DND-41 (cell line): ENCODE data around the gene DUSP8.

Experiments used
- ATAC-seq: fragments of 200-7000 bp; cut with Tn5 transposase; 3 replicates; pipeline ENCODE4 v1.9.1; 2021; ENCODE audit warnings: low read depth; ENCODE audit not compliant: insufficient read depth
- DNase-seq: peaks from one replicate; pipeline ENCODE4 v3.0.0-alpha.2; 2020
- H2AFZ ChIP-seq: 2 replicates; pipeline ENCODE4 v1.6.0; 2012; ENCODE audit warnings: low read depth, low read length
- H3K27ac ChIP-seq: 2 replicates; pipeline ENCODE4 v1.5.1; 2012; ENCODE audit warnings: low read length, inconsistent platforms
- H3K27me3 ChIP-seq: fragments of 200-600 bp; sonication (generic); 2 replicates; pipeline ENCODE4 v1.6.0; 2012; ENCODE audit warnings: low read length, mild to moderate bottlenecking, inconsistent platforms; ENCODE audit not compliant: insufficient read depth, poor library complexity
- H3K36me3 ChIP-seq: 2 replicates; pipeline ENCODE4 v1.5.1; 2012; ENCODE audit warnings: low read length, inconsistent platforms; ENCODE audit not compliant: insufficient read depth
- H3K4me1 ChIP-seq: 2 replicates; pipeline ENCODE4 v1.5.1; 2012; ENCODE audit warnings: mild to moderate bottlenecking, low read length; ENCODE audit not compliant: insufficient read depth
- H3K4me2 ChIP-seq: 2 replicates; pipeline ENCODE4 v1.6.0; 2012; ENCODE audit warnings: mild to moderate bottlenecking, moderate library complexity, low read length, inconsistent platforms; ENCODE audit not compliant: insufficient read depth
- H3K4me3 ChIP-seq, 2 experiments: fragments of 200-600 bp in 1 of 2; shearing (Covaris generic) in 1 of 2; 2 replicates each; pipeline ENCODE4 v1.5.1; 2012 to 2016; ENCODE audit warnings: inconsistent platforms in 2 of 2, low read length in 2 of 2, mild to moderate bottlenecking in 2 of 2, low read depth in 1 of 2, moderate library complexity in 1 of 2
- H3K79me2 ChIP-seq: 2 replicates; pipeline ENCODE4 v1.6.0; 2012; ENCODE audit warnings: low read length, inconsistent platforms; ENCODE audit not compliant: insufficient read depth
- H3K9ac ChIP-seq: 2 replicates; pipeline ENCODE4 v1.6.0; 2012; ENCODE audit warnings: low read depth, mild to moderate bottlenecking, inconsistent platforms, low read length, moderate library complexity
- H3K9me3 ChIP-seq: 2 replicates; pipeline ENCODE4 v1.5.1; 2012; ENCODE audit warnings: low read length, moderate library complexity, mild to moderate bottlenecking, inconsistent platforms; ENCODE audit not compliant: insufficient read depth, severe bottlenecking
- H4K20me1 ChIP-seq: 2 replicates; pipeline ENCODE4 v1.6.0; 2012; ENCODE audit warnings: low read length; ENCODE audit not compliant: insufficient read depth
- CTCF ChIP-seq: IDR thresholded peaks from 2 replicates; pipeline ENCODE4 v1.5.1; 2012; ENCODE audit warnings: borderline replicate concordance, low read length, moderate library complexity, mild to moderate bottlenecking; ENCODE audit not compliant: poor library complexity, severe bottlenecking; ENCODE audit errors: extremely low read depth
- EZH2 ChIP-seq: IDR thresholded peaks from 3 replicates; pipeline ENCODE4 v1.6.1; 2012; ENCODE audit warnings: borderline replicate concordance, low read depth, mild to moderate bottlenecking, moderate library complexity, low read length, inconsistent platforms; ENCODE audit not compliant: severe bottlenecking

Gene DUSP8

GRCh38 chr11:1563149-1563638 is 8.9 kb downstream of the DUSP8 start:
- TF ChIP-seq EZH2 (no peak), CTCF (no peak)
- DNase-seq: no peak
- Histone ChIP-seq H3K4me1 (no peaks in the 10 kb centered on the region), H3K4me3 (no peak overlapping the region), H4K20me1 (peaks cover 23% of the 10 kb centered on the region), H2AFZ (no peak overlapping the region), H3K79me2 (no peaks in the 10 kb centered on the region), H3K9ac (no peak overlapping the region), H3K36me3 (no peaks in the 10 kb centered on the region), H3K4me2 (no peak overlapping the region), H3K27me3 (peaks cover 10% of the 10 kb centered on the region), H3K9me3 (no peaks in the 10 kb centered on the region), H3K27ac (no peak overlapping the region)
- ATAC-seq: no peak

GRCh38 chr11:1562469-1563148 is 9.5 kb downstream of the DUSP8 start:
- Histone ChIP-seq H3K4me2 (no peak overlapping the region), H3K27me3 (peaks cover 10% of the 10 kb centered on the region), H2AFZ (no peak overlapping the region), H3K4me1 (no peaks in the 10 kb centered on the region), H4K20me1 (peaks cover 21% of the 10 kb centered on the region), H3K9me3 (no peaks in the 10 kb centered on the region), H3K9ac (no peak overlapping the region), H3K79me2 (no peaks in the 10 kb centered on the region), H3K4me3 (no peak overlapping the region), H3K27ac (no peak overlapping the region), H3K36me3 (no peaks in the 10 kb centered on the region)
- TF ChIP-seq CTCF (no peak), EZH2 (no peak)
- no peak for DNase-seq
- no peak for ATAC-seq

GRCh38 chr11:1561955-1562354 is 10.1 kb downstream of the DUSP8 start:
- DNase-seq (no peak), ATAC-seq (no peak)
- Histone ChIP-seq H4K20me1 (peaks cover 20% of the 10 kb centered on the region), H3K27ac (no peak overlapping the region), H3K79me2 (no peaks in the 10 kb centered on the region), H3K4me2 (no peak overlapping the region), H3K36me3 (no peaks in the 10 kb centered on the region), H3K27me3 (peaks cover 10% of the 10 kb centered on the region), H3K9me3 (no peaks in the 10 kb centered on the region), H3K4me3 (no peak overlapping the region), H3K9ac (no peak overlapping the region), H2AFZ (no peak overlapping the region), H3K4me1 (no peaks in the 10 kb centered on the region)
- TF ChIP-seq CTCF: no peak
